Measurements from ENCODE around the gene LAMA3. TPM values are rescaled to one million over a fixed set of nuclear protein-coding genes. Genes with fewer than 3 reads are reported as not detected.
"Not testable (repeated sequence)": the region's sequence is repeated elsewhere in the genome, so short reads cannot be mapped to it uniquely, and the experiment has no call there.

The LAMA3 gene
- polyA plus RNA-seq, 1 donor from 2014 or later = 3.4 TPM

- H3K9me3 ChIP-seq (ENCODE audit: low read length) = no peaks in the 10 kb centered on the region
- H2AFZ ChIP-seq (ENCODE audit: low read depth, low read length) = no peak overlapping the region
- no peaks in the 10 kb centered on the region for H3F3A ChIP-seq (ENCODE audit: insufficient read depth, low read length, poor library complexity, severe bottlenecking)
- H3K27me3 ChIP-seq (ENCODE audit: insufficient read depth, low read depth, low read length) = no peaks in the 10 kb centered on the region
- no peak overlapping the region for H3K4me2 ChIP-seq (ENCODE audit: low read length)
- no peak overlapping the region for H3K9ac ChIP-seq (ENCODE audit: low read length)
- no peaks in the 10 kb centered on the region for H3K36me3 ChIP-seq (ENCODE audit: insufficient read depth, low read length)
- TF ChIP-seq RAD21 (conservative IDR thresholded peaks at IDR 0.05) (no peak), EZH2 (IDR thresholded peaks at IDR 0.05; ENCODE audit: borderline replicate concordance, insufficient read depth, low read length, poor library complexity, severe bottlenecking) (no peak), CTCF (IDR thresholded peaks at IDR 0.05; ENCODE audit: poor library complexity, severe bottlenecking) (no peak), MXI1 (conservative IDR thresholded peaks at IDR 0.05; ENCODE audit: poor library complexity, severe bottlenecking) (no peak), TAF1 (IDR thresholded peaks at IDR 0.05; ENCODE audit: low read depth) (no peak), SMC3 (conservative IDR thresholded peaks at IDR 0.05; ENCODE audit: poor library complexity) (no peak)
- no peaks in the 10 kb centered on the region for H4K20me1 ChIP-seq (ENCODE audit: insufficient read depth)
- H3K27ac ChIP-seq (ENCODE audit: low read length) = no peak overlapping the region
- H3K9me2 ChIP-seq (ENCODE audit: insufficient read depth, low read length) = no peaks in the 10 kb centered on the region
- H3K4me3 ChIP-seq (ENCODE audit: low read length) = no peak overlapping the region
- no peaks in the 10 kb centered on the region for H3K79me2 ChIP-seq (replicated peaks; ENCODE audit: insufficient read depth, low read length)
Measured at GRCh38 chr18:23732439-23732838, 43.2 kb downstream of the LAMA3 start.

- H3K9me3 ChIP-seq (ENCODE audit: low read length); H2AFZ ChIP-seq (ENCODE audit: low read depth, low read length); H3K79me2 ChIP-seq (replicated peaks; ENCODE audit: insufficient read depth, low read length); H3K4me3 ChIP-seq (ENCODE audit: low read length); H3K4me2 ChIP-seq (ENCODE audit: low read length); H3K9ac ChIP-seq (ENCODE audit: low read length); H3K9me2 ChIP-seq (ENCODE audit: insufficient read depth, low read length); H4K20me1 ChIP-seq (ENCODE audit: insufficient read depth); H3F3A ChIP-seq (ENCODE audit: insufficient read depth, low read length, poor library complexity, severe bottlenecking); H3K27ac ChIP-seq (ENCODE audit: low read length); H3K27me3 ChIP-seq (ENCODE audit: insufficient read depth, low read depth, low read length); H3K36me3 ChIP-seq (ENCODE audit: insufficient read depth, low read length): not testable (repeated sequence)
Measured at GRCh38 chr18:23733265-23733664, 44.0 kb downstream of the LAMA3 start.

GRCh38 chr18:23733895-23734294 lies 44.6 kb downstream of the LAMA3 start:
- Histone ChIP-seq H3K4me2 (ENCODE audit: low read length) (no peak overlapping the region), H3K9me3 (ENCODE audit: low read length) (no peaks in the 10 kb centered on the region), H4K20me1 (ENCODE audit: insufficient read depth) (no peaks in the 10 kb centered on the region), H3K4me3 (ENCODE audit: low read length) (no peak overlapping the region), H3K27ac (ENCODE audit: low read length) (no peak overlapping the region), H3K9ac (ENCODE audit: low read length) (no peak overlapping the region), H3K27me3 (ENCODE audit: insufficient read depth, low read depth, low read length) (no peaks in the 10 kb centered on the region), H3K36me3 (ENCODE audit: insufficient read depth, low read length) (no peaks in the 10 kb centered on the region), H3K9me2 (ENCODE audit: insufficient read depth, low read length) (no peaks in the 10 kb centered on the region), H2AFZ (ENCODE audit: low read depth, low read length) (no peak overlapping the region), H3F3A (ENCODE audit: insufficient read depth, low read length, poor library complexity, severe bottlenecking) (no peaks in the 10 kb centered on the region), H3K79me2 (replicated peaks; ENCODE audit: insufficient read depth, low read length) (no peaks in the 10 kb centered on the region)
- TF ChIP-seq CTCF (IDR thresholded peaks at IDR 0.05; ENCODE audit: poor library complexity, severe bottlenecking) (no peak), TAF1 (IDR thresholded peaks at IDR 0.05; ENCODE audit: low read depth) (no peak), EZH2 (IDR thresholded peaks at IDR 0.05; ENCODE audit: borderline replicate concordance, insufficient read depth, low read length, poor library complexity, severe bottlenecking) (no peak), POLR2AphosphoS5 (IDR thresholded peaks at IDR 0.05) (no peak), MXI1 (conservative IDR thresholded peaks at IDR 0.05; ENCODE audit: poor library complexity, severe bottlenecking) (no peak), SMC3 (conservative IDR thresholded peaks at IDR 0.05; ENCODE audit: poor library complexity) (no peak), REST (IDR thresholded peaks at IDR 0.05; ENCODE audit: borderline replicate concordance) (no peak), EP300 (conservative IDR thresholded peaks at IDR 0.05; ENCODE audit: poor library complexity, severe bottlenecking) (no peak), RAD21 (conservative IDR thresholded peaks at IDR 0.05) (no peak)
